GM21737 (cell line): ENCODE measurements around the gene ESYT2.
"Not testable (repeated sequence)": the region's sequence is repeated elsewhere in the genome, so short reads cannot be mapped to it uniquely, and the experiment has no call there.

Source experiments
- ATAC-seq: cut with Tn5 transposase; IDR thresholded peaks from one replicate; pipeline ENCODE4 v1.9.1; 2021; ENCODE audit warnings: mild to moderate bottlenecking, moderate library complexity; ENCODE audit not compliant: unreplicated experiment

ESYT2 gene

DNA sequence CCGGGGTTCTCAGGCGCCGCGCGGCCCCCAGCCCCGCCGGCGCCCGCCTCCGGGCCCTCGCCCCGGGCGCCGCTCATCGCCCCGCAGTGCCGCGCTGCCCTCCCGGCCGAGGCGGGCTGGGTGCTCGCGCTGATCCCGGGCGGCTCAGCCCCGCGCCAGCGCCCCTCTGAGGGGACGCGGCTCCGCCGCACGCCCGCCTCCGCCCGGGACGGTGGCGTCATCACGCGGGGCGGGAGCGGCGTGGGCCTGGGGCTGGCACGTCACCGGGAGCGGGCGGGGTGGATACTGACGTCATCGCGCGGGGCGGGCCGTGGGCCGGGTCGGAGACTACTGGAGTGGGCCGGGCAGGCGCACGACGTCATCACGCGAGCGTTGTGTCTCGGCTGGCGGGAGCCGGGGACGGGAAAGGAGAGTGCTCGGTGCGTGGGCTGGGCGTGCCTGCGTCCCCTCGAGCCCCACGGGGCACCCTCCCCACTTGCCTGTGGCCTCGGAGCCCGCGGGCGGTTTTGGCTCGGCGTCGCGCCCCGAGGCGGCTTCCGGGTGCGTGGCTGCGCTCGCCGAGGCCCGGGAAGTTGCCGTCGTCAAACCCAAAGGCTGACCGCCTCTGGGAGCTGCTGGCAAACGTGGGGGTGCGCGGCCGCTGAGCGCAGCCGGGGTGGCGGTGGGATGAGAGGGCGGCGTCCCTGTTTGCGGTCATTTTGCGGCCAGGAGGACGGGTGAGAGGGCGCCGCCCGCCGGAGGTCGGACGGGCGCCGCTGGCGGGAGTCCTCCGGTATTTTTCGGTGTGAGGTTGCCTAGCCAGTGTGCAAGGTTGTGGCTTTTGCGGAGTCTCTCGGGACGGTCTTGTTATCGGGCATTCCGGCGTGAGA, at the start of gene ESYT2:
TSS of gene ESYT2 (minus strand) at position 168 of the 869 bp plus-strand sequence. CDS start at position 77, 91 bp downstream.
- peak; percentile 89 for ATAC-seq

GRCh38 chr7:158878151-158879079, 49.1 kb upstream of the ESYT2 start:
- ATAC-seq = not testable (repeated sequence)

GRCh38 chr7:158876984-158877383, 47.7 kb upstream of the ESYT2 start:
- no peak for ATAC-seq

- ATAC-seq = no peak
Observed at GRCh38 chr7:158869876-158870275, 40.6 kb upstream of the ESYT2 start.

GRCh38 chr7:158868764-158869410, 39.6 kb upstream of the ESYT2 start:
- ATAC-seq = no peak

DNA sequence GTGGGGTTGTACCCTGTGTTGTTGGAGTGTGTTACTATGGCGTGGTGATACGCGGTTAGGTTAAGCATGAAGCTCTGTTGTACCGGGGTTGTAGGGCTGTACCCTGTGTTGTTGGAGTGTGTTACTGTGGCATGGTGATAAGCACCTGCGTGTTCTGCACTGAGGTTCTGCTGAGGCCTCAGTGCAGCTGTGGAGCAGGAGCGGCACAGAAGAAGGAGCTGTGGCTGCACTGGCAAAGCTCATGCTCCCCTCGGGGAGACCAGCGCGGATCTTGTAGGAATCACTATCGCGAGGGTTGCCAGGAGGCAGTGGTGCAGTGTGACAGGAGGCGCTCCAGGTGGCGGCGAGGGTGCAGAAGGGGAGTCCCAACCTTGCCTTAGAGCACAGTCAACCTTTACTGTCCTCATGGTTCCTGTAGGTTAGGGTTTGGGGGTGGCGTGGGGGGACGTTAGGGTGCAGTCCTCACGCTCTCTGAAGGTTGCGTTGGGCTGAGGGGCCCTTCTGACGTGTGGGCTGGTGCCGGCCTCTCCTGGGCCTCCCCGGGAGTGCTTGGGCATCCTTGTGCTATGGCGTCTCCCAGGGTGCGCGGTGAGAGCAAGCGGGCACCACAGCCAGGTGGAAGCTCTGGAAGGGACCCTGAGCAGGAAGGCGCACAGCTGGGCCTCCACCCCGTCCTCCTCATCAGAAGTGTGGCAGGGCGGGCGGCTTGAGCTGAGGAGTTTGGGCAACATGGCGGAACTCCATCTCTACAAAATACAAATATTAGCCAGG, 38.1 kb upstream of the ESYT2 start:
- ATAC-seq = no peak

GRCh38 chr7:158865977-158866376, 36.7 kb upstream of the ESYT2 start:
- ATAC-seq = no peak

DNA sequence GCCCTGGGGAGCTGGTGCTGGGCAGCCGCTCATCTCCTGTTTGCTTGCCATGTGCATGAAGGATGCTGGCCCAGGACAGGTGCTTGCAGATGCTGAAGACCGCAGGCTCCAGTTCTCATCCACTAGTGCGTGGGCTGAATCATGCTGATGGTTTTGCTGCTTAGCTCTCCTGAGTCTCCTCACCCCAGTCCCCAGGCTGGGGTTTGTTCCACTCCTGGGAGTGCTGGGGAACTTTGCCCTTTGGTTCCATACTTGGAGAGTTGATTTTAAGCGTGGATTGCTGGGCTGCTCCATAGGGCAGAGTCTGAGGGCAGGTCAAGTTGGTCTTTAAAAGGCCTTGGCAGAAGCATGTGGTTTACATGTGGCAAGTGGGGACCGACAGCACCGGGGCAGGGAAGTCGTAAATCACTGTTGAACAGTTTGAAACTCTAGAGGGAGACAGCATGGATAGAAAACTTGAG, 36.2 kb upstream of the ESYT2 start:
- no peak for ATAC-seq

- ATAC-seq = no peak
Observed at GRCh38 chr7:158864833-158865232, 35.5 kb upstream of the ESYT2 start.

DNA sequence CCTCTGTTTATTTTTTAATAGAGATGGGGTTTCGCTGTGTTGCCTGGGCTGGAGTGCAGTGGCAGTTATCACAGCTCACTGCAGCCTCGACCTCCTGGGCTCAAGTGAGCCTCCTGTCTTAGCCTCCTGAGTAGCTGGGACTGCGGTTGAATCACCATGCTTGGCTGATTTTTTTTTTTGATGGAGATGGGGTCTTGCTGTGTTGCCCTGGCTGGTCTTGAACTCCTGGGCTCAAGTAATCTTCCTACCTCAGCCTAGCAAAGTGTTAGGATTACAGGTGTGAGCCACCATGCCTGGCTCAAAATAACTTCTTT, 35.2 kb upstream of the ESYT2 start:
- no peak for ATAC-seq

DNA sequence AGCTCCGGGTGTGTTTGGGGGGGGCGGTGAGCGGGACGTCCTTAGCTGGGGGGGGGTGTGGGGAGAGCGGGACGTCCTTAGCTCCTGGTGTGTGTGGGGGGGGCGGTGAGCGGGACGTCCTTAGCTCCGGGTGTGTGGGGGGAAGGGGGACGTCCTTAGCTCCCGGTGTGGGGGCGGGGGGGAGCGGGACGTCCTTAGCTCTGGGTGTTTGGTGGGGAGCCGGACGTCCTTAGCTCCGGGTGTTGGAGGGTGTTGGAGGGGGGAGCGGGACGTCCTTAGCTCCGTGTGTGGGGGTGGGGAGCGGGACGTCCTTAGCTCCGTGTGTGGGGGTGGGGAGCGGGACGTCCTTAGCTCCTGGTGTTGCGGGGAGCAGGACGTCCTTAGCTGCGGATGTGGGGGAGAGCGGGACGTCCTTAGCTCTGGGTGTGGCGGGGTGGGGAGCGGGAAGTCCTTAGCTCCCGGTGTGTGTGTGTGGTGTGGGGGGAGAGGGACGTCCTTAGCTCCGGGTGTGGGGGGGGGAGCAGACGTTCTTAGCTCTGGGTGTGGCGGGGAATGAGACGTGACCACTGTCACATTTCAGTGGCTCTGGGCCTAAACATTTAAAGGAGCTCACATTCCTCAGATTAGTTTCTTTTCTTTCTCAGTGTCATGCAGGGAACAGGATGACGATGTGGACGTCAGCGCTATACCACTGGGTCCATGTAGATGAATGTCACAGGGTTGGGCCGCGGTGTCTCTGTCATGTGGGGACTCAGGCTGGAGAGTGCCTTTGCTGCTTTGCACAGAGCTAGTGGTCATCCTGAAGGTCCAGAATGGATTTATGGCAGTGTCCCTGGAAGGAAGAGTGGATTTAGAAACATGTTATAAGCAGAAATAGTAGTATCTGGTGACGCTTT, 34.5 kb upstream of the ESYT2 start:
- peak; percentile 38 for ATAC-seq

DNA sequence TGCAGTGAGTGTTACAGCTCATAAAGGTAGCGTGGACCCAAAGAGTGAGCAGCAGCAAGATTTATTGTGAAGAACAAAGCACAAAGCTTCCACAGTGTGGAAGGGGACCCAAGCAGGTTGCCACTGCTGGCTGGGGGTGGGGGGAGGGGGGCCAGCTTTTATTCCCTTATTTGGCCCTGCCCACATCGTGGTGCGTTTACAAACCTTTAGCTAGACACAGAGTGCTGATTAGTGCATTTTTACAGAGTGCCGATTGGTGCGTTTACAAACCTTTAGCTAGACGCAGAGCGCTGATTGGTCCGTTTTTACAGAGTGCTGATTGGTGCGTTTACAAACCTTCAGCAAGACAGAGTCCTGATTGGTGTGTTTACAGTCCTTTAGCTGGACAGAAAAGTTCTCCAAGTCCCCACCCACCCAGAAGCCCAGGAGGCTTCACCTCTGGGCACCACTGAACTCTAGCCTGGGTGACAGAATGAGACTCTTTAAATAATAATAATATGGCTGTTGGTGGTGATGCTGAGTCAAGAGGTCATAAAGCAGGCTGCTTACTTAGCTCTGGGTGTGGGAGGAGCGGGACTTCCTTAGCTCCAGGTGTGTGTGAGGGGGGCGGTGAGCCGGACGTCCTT, 33.8 kb upstream of the ESYT2 start:
- peak; percentile 53 for ATAC-seq

- no peak for ATAC-seq
Observed at GRCh38 chr7:158861936-158862704, 32.8 kb upstream of the ESYT2 start.

DNA sequence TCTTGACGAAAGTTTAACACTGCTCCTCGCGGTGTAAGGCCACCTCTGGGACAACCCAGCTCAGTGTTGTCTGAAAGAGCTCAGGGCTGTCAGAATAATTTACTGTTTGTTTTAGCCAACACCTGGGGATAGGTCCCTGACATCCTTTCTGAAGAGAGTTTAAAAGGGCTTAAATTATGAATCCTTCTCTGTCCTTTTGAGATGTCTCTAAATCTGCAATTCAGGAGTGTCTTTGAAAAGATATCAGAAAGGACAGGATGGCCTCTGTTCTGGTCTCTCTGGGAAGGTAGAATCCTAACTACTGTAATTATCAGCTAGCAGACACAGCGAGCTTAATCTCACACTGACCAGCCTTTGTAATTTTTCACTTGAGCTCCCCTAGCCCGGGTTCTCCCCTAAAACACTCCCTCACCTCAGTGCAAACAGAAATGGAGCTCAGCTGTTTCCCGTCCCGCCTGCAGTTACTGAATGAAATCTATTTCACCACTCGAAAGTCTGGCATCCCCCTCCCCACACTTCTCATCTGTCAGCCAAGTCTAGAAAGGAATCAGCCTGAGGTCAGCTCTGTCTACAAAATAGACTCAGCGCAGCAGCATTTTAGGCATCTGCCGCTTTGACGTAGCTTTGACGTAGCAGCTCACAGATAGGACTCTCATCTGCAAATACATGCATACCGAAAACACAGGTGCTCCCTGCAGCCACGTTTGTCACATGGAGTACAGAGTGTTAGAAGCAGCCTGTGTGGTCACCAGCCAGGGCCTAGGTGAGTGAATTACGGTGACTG, 31.9 kb upstream of the ESYT2 start:
- ATAC-seq = no peak

GRCh38 chr7:158860394-158860793, 31.1 kb upstream of the ESYT2 start:
- ATAC-seq = no peak

DNA sequence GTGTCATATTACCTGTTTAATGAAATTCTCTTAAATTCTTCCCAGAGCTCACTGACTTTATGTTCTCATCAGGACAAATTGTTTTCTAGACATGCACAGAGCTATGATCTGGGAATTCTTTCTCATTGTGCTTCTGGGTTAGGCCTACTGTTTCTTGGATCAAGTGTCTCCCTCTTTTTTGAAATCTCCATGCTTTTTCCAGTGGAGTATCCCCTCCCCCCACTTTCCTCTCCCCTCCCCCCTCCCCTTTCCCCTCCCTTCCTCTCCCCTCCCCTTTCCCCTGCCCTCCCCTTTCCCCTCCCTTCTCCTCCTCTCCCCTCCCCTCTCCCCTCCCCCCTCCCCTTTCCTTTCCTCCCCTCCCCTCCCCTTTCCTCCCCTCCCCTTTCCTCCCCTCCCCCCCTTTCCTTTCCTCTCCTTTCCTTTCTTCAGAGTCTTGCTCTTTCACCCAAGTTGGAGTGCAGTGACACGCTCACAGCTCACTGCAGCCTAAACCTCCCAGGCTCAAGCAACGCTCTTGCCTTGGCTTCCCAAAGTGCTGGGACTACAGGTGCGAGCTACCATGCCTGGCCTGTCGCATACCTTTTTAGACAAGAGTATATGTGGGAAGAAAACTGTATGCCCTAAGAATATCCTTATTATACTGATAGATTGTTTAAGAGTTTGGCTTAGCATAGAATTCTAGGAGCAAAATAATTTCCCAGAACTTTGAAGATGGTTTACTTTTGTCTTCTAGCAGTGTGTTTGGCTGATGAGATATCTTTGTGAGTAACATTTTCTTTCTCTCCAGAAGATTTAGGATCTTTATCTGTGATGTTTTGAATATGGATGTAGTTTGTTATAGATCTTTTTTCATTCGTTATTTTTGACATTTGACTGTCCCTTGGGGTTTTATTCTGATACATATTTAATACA, 29.5 kb upstream of the ESYT2 start:
- ATAC-seq = no peak
